Umbilical cord (tissue), 2 donors: ENCODE data around the gene RAPGEF1. TPM values are rescaled to one million over a fixed set of nuclear protein-coding genes. Genes with fewer than 3 reads are reported as not detected.
"Not testable (repeated sequence)": the region's sequence is repeated elsewhere in the genome, so short reads cannot be mapped to it uniquely, and the experiment has no call there.

Source experiments
- DNase-seq: peaks from one replicate; pipeline ENCODE4 v3.0.0-alpha.2; 2015; ENCODE audit warnings: low spot score
- total RNA-seq: library from RNA; depleted of rRNA; stranded (reverse); fragments of >200 nt; gene quantifications from one replicate; pipeline ENCODE4 v1.2.3, GENCODE V29; 2014; ENCODE audit warnings: low replicate concordance; ENCODE audit not compliant: insufficient read depth

Gene RAPGEF1
- total RNA-seq, 1 donor from 2014 or later = 19.3 TPM

- DNase-seq = no peak
Measured at GRCh38 chr9:131691969-131692611, 47.8 kb downstream of the RAPGEF1 start.

DNA sequence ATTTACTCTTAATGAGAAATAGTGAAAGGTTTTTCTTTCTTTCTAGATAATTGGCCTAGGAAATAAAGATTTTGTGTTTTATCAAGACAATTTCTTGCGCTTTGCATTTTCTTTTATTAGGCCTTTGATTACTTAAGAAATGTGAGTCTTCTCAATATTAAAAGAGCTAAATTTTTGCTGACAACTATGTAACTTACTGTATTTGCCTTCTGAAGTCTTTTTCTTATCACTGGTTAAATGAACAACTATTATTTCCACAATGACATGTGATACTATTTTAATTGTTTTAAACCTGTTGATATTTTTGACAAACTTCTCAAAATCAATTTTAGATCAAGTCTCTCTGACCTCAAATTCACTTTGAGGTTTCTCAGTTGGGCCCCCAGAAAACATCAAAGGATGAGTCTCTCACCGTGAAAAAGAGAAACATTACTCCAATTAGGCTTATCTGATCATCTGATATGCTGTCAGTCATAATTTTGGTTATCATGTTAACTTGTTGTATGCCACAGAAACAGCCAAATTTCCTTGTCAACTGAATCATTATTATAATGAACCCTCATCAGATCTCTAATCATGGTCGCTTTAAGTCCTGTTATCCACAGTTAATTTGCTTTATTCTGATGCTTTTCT, 48.8 kb downstream of the RAPGEF1 start:
- no peak for DNase-seq

DNA sequence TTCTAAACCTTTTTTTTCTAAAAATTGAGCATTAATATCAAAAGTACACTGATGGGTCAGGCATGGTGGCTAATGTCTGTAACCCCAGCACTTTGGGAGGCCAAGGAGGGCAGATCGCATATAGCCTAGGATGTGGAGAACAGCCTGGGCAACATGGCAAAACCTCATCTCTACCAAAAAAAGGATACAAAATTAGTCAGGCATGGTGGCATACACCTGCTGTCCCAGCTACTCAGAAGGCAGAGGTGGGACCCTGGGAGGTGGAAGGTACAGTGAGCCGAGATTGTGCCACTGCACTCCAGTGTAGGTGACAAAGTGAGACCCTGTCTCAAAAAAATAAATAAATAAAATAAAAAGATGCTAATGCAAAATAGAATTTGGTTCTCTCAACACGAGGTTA, 49.4 kb downstream of the RAPGEF1 start:
- no peak for DNase-seq

- DNase-seq = no peak
Measured at GRCh38 chr9:131688377-131688776, 51.5 kb downstream of the RAPGEF1 start.

DNA sequence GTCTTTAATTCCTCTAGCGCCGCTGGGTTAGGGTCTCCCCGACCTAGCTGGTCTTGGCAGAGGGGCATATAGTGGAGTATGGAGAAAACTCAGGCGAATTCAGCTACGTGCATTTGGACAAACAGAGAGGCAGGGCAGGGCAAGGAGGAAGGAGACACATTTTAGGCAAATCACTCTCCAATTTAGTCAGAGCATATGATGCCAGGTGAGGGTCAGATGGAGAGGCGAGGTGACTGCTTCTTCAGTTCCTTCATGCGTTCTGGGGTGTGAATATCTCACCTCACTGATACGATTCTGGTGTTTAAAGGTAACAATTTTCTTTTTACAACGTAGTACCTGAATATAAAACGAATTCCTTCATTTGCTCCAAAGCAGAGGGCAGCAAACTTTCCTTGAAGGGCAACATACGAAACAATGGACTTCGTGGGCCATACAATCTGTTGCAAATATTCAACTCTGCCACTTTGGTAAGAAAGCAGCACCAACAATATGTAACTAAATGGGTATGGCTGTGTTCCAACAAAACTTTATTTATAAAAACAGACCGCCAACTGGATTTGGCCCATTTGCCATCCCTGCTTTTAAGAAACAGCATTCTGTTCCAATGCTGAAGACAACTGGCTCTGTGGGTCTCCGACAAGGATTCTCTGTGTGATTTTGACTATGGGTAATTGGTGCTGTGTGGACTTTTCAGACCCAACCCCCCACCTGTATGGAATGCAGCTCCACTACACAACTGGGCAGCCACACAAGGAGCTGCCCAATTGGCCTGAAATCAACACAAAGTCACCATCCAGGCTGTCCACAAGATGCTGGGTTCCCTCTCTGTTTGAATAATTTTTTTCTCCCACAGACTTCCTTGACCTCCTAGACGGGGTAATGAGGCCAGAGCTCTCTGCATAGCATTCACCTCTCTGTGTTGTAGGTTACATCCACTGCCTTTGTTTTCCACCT, 53.8 kb downstream of the RAPGEF1 start:
- DNase-seq = no peak

GRCh38 chr9:131683094-131683493, 56.8 kb downstream of the RAPGEF1 start:
- not testable (repeated sequence) for DNase-seq

DNA sequence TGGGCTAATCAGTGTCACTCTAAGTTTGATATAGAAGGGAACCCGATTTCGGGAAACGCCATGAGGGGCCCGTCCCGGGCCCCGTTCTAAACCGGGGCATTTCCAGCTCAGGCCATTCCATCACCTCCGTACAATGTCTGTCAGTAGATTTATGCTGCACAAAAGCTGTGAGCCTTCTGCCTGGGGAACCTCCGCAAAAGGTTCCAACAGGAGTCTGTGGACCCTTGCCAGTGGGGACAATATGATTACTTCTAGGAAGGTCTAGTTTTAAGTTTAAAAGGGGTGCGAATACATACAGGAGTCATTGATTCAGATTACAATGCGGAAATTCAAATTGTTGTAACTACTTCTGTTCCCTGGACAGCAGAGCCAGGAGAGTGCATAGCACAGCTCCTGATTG, 57.6 kb downstream of the RAPGEF1 start:
- no peak for DNase-seq

- DNase-seq = not testable (repeated sequence)
Measured at GRCh38 chr9:131681826-131682225, 58.0 kb downstream of the RAPGEF1 start.

GRCh38 chr9:131681108-131681507, 58.8 kb downstream of the RAPGEF1 start:
- DNase-seq = not testable (repeated sequence)

DNA sequence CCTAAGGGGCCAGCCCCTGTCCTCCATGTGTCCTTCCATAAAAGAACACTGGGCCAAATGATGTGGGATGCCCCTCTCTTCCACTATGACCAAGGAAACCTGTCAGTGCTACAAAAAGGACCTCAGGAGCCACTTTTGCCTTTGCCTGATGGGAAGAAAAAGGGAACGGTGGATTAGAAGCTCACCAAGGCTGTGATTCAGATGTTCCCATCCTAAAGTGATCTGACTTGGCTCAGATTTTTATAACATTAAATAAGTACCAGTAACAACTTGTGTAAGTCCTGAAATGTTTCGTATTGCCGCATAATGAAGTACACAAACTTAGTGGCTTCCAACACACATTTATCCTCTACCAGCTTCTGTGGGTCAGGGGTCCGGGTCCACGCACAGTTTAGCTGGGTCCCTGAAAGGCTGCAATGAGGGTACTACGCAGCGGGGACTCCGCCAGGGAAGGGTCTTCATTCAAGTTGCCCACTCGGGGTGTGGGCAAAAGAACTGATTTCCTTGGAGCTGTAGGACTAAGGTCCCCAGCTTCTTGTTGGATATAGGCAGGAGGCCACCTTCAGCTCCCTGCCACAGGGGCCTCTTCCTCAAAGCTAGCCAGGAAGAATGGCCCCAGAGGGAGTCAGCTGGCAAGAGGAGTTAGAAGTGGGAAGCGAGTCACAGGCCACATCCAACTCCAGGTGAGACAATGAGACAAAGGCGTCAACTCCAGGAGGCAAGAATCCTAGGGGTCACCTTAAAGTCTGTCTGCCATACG, 60.4 kb downstream of the RAPGEF1 start:
- no peak for DNase-seq

GRCh38 chr9:131678499-131679111, 61.3 kb downstream of the RAPGEF1 start:
- DNase-seq = peak; percentile 91

- DNase-seq = peak; percentile 78
Measured at GRCh38 chr9:131677444-131678180, 62.3 kb downstream of the RAPGEF1 start.

- DNase-seq = peak; percentile 46
Measured at GRCh38 chr9:131677049-131677443, 62.8 kb downstream of the RAPGEF1 start.

DNA sequence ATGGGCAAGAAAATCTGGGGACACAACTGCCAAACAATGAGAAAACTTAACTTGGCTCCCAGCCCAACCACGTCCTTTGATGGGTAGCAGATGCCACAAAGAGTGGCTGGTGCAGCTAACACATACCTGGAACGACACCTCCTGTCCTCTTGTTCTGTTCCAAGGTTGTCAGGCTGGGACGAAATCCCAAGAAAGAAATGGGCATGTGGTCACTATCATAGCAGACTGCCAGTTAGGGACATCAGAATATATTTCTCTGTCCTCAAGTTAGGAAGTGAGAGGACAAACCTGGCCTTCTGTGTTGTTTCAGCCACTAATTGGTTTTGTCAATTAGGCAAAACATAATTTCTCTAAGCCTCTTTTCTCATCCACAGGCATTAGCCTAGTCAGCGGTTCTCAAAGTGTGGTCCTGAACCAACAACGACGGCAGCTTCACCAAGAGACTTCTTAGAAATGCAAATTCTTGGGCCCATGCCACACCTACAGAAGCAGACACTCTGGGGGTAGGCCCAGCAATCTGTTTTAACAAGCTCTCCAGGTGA, 63.4 kb downstream of the RAPGEF1 start:
- DNase-seq = no peak

DNA sequence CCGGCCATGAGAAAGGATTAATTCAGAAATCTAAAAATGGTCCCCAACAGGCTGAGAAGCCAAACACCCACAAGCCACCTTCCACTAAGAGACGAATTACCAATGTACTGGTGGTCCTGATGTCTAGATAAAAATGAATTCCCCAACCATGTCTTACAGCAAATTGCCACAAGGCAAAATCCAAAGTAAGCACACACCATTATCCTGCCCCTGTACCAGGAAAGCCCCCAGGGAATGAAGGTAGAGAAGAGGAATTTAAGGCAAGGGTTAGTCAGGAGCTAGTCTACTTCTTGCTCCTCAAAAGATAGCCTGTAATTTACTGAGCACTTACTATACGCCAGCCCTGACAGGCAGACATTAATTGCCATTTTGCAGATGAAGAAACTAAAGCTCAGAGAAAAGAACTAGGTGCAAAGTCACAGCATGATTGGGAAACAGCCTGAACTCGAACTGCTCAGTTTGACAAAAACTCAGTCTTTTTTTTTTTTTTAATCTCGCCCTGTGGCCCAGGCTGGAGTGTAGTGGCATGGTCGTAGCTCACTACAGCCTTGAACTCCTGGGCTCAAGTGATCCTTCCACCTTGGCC, 64.3 kb downstream of the RAPGEF1 start:
- no peak for DNase-seq

DNA sequence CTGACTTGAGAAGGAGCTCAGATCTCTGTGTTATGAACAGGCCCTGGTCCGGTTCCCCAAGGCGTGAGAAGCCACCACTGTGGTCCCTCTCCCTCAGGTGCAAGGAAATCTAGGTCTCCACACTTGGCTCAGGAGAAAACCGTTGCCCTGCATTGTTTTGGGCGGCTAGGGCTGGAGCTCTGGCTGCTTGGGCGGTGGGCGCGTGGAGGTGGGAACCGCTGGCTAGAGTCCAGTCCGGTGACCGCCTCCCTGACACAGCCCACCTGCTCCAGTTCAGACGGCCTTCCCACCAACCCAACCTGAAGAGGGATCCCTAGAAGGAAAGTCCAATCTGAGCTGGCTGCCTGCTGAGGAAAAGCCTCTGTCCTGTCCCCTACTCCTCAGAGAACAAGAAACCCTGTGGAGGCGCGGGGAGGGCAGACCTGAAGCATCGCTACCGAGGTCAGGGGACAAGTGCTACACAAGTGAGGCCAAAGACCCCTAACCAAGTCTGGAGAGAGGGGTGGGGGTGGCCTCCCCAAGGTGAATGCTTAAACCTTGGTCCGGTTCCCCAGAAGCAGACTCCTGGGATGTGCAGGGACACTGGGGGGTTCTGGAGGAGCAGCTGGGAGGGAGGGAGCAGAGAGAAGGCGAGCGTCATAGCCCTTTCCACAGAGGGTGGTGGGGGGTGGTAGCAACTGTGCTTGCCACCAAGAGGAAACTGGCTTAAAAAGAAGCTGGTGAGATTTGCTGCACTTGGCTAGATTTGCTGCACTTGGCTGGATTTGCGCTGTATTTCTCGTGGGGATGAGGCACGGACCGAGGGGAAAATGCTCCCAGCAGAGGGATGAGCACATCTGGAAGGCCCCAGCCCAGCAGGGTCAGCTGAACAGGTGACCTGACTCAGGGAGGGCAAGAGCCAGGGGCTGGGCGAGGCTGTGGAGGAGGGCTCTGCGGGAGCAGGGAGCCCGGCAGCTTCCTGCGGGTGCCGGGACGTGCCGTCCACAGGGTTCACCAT, 65.2 kb downstream of the RAPGEF1 start:
- no peak for DNase-seq

DNA sequence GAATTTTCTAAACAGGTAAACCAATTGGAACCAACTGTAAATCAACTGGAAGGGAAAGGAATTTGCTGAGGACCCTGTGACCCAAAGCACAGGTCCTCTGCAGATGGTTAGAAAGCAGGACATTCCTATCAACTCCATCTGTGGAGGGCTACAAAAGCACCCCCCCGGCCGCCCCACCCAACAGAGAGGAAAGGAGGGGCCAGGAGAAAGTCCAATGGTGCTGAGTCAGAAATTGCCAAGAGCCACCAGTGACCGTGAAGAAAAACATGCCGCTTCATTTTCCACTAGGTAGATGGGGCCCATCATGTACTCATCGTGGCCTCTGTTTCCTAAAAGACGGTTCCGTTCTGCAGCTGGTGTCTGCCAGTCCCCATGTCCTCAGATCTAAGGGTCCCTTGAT, 66.3 kb downstream of the RAPGEF1 start:
- no peak for DNase-seq

DNA sequence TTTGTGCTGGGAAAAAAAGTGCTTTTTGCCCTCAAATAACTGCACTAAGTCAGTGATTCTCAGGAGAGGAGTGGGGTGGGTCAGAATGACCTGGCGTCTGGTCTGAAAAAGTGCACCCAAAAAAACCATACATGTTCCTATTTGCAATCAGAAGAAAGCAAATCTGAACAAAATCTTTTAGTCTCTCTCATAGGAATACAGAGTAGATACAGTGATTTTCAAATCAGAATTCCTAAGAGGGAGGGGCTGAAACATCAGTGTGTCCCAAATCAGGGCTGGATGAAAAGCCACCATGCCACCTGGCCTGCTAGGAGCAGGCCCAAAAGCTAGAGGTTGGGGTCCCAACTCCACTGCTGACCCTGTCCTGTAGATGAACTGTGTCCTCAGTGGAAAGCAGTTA, 66.8 kb downstream of the RAPGEF1 start:
- no peak for DNase-seq

DNA sequence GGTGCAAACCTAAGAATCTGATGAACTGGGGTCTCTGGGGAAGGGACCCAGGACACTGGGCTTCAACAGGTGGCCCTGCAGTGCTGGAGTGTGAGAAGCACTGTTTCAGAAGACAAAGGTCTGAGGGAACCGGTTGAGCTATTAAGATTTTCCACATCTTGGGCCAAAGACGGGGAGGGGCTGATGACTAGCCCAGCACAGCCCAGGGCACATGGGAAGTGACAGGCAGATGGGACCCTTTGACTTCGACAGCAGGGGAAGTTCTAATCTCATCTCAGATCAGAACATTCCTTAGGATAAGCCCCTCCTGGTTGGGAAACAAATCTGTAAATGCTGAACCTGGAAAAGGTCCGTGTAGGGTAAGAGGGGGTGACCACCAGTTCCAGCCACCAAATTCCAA, 67.4 kb downstream of the RAPGEF1 start:
- no peak for DNase-seq
